C4-2B (cell line): ENCODE data around the gene PKD1L1.

Experiments
- H3K27ac ChIP-seq: fragments of 450-650 bp; 2 replicates; pipeline ENCODE4 v1.5.1; 2017
- ZFX ChIP-seq: fragments of 450-650 bp; IDR thresholded peaks from 2 replicates; pipeline ENCODE4 v1.6.1; 2017
- TF ChIP-seq, protein P1 (sequence below): fragments of 450-650 bp; conservative IDR thresholded peaks from 2 replicates; pipeline ENCODE4 v1.5.1; 2017; ENCODE audit warnings: mild to moderate bottlenecking

PKD1L1 gene

DNA sequence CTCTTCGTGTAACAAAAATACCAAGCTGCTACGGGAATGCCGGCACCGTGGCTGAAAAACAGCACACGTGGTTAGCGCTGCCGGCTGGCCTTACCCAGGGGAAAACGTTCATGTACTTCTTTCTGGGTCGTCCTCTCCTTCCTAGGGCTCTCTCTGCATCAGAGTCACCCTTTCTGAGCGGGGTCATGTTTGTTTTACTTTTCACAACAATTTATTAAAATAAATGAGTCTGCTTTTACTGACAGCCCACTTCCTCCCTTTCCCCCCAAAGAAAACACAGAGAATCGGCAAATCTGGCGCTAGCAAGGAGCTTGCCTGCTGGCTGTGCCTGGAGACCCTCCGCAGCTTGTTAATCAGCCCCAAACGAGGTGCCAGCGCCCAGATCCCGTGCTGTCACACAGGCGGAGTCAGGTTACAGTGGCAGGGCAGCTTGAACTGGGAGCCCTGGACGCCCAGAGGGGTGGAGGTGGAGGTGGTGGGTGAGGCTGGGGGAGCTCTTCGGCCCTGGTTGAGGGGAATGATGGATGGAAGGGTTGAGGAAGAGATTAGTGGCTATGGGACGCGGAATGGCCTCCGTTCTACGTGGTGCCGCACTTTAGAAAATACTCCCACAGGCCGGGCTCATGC is 204.2 kb downstream of the PKD1L1 start:
- TF ChIP-seq, protein P1, sequence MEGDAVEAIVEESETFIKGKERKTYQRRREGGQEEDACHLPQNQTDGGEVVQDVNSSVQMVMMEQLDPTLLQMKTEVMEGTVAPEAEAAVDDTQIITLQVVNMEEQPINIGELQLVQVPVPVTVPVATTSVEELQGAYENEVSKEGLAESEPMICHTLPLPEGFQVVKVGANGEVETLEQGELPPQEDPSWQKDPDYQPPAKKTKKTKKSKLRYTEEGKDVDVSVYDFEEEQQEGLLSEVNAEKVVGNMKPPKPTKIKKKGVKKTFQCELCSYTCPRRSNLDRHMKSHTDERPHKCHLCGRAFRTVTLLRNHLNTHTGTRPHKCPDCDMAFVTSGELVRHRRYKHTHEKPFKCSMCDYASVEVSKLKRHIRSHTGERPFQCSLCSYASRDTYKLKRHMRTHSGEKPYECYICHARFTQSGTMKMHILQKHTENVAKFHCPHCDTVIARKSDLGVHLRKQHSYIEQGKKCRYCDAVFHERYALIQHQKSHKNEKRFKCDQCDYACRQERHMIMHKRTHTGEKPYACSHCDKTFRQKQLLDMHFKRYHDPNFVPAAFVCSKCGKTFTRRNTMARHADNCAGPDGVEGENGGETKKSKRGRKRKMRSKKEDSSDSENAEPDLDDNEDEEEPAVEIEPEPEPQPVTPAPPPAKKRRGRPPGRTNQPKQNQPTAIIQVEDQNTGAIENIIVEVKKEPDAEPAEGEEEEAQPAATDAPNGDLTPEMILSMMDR = no peak
- no peak for TF ChIP-seq ZFX
- no peak overlapping the region for H3K27ac ChIP-seq

DNA sequence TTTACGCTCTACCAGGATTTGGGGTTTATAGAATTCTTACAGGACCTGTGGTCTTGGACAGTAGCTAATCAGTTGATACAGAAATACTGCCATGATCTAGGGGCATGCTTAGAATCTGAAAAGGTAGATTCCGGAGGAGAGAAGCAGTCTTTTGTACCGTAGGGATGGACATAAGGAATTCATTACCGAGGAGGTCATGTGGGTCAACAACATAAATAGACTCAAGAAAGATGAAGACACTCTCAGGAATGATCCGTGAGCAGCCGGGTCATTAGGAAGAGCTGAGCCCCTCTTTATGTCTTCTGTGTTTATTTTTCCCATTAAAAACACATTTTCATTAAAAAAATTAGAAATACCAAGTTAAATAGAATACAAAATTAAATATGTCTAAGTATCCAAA is 206.3 kb downstream of the PKD1L1 start:
- H3K27ac ChIP-seq = no peak overlapping the region
- no peak for TF ChIP-seq ZFX
- TF ChIP-seq, protein P1 = no peak

DNA sequence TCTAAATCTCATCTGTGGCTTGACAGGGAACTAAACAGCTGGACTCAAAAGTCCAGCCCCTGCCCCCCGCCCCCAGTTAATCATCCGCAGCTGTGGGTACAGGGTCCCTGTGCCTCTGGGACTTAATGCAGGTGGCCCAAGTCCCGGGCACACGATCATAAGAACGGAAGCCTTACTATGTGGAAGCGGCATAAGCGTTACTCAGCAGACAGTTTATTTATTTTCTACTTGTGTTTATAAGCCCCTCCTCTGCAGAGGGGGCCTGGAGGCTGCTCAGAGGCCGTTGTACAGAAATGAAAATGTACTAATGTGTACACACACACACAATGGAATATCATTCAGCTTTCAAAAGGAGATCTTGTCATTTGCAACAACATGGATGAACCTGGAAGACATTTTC is 208.4 kb downstream of the PKD1L1 start:
- H3K27ac ChIP-seq = no peak overlapping the region
- TF ChIP-seq, protein P1 = no peak
- TF ChIP-seq ZFX = no peak

DNA sequence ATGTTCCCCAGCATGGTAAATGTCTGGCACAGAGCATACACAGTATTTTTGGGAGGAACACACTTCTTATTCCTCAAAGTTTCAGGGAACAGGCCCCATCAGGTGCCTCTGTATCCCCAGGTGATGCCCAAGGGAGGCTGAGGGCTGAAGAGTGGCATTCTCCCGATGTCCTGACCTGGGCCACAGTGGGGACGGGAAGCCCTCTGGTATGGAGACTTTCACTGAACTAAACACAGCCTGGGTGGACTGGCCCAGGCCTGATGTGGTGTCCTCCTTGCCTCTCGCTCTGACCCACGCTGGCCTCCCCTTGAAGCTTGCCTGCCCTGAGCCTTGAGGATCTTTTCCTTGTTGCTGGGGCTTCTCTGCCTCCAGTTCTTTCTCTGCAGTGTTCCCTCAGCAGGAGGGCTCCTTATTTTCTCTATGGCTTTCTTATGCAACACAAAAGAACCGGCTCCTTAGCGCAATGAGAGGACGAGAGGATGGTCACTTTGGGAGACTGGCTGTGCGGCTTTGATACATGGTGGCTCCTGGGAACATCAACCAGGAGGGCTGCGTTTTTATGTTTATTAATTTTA is 208.9 kb downstream of the PKD1L1 start:
- H3K27ac ChIP-seq = no peak overlapping the region
- TF ChIP-seq, protein P1 = no peak
- no peak for TF ChIP-seq ZFX

DNA sequence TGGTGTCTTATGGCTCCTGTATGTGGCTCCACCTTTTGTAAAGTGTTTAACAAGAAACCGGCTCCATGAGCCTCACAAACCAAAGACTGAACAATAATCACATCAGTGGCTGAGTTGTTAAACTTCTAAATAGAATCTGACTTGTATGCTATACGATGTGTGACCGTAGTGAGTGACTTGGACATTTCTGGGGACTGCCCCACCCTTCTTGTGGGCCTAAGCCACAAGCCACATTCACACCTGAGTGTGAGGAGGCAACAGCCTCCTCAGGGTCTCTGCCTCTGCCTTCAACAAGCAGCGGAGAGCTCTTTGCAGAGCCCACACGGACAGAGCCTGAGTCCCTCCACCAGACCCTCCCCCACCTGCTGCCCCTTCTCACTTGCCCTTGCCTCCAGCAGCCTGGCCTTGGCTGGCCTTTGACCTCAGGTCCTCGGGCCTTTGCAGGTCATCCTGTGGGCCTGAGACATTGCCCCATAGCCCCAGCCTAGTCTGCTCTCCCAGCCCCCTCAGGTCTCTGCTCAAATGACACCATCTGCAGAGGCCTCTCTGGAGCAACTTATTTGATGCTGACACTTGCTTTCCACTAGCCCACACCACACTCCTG is 209.6 kb downstream of the PKD1L1 start:
- no peak overlapping the region for H3K27ac ChIP-seq
- TF ChIP-seq, protein P1 = no peak
- no peak for TF ChIP-seq ZFX

DNA sequence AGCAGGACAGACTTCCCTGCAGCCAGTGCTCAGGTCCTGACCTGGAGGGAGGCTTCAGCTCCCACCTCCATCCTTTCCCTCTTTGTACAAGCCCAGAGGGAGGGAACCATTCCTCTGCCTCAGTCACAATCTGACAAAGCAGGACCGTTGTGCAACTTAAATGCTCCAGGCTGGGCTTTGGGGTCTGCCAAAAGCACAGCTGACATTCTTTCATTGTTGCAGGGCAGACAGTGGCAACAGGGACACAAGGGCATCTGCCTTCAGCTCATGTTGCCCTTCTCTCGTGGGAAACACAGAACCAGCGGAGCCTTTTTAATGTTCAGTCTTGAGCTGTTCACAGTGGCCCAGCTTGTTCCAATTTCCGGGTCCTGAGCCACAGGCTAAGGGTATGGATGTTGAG is 210.7 kb downstream of the PKD1L1 start:
- TF ChIP-seq, protein P1 = no peak
- TF ChIP-seq ZFX = no peak
- H3K27ac ChIP-seq = no peak overlapping the region
